Activated CD4-positive, alpha-beta T cell treated with anti-CD3 and anti-CD28 coated beads, Interleukin-2, amount 10 ng/mL, durations not matched to agents 24 days and 14 days (primary cell): ENCODE measurements around the gene AP4B1. TPM values are rescaled to one million over a fixed set of nuclear protein-coding genes. Genes with fewer than 3 reads are reported as not detected.

Experiments
- DNase-seq: peaks from one replicate; pipeline ENCODE4 v3.0.0; 2022
- H3K27ac Mint-ChIP-seq: one replicate; pipeline ENCODE4 v1.8.0; 2022; ENCODE audit warnings: mild to moderate bottlenecking, mixed read lengths
- H3K27me3 Mint-ChIP-seq: one replicate; pipeline ENCODE4 v1.8.0; 2022; ENCODE audit warnings: mixed read lengths
- H3K36me3 Mint-ChIP-seq: one replicate; pipeline ENCODE4 v1.8.0; 2022; ENCODE audit warnings: low read depth, mild to moderate bottlenecking, mixed read lengths
- H3K4me1 Mint-ChIP-seq: one replicate; pipeline ENCODE4 v1.8.0; 2021; ENCODE audit warnings: mixed read lengths
- H3K4me3 Mint-ChIP-seq: one replicate; pipeline ENCODE4 v1.8.0; 2022; ENCODE audit warnings: mild to moderate bottlenecking, moderate library complexity, mixed read lengths
- H3K9me3 Mint-ChIP-seq: one replicate; pipeline ENCODE4 v1.8.0; 2021; ENCODE audit warnings: mixed read lengths
- intact Hi-C: fragments of 100-400 bp; cut with micrococcal nuclease; formaldehyde crosslinking; loops from one replicate; pipeline ENCODE4 v1.15.1; 2023
- total RNA-seq: library from RNA; stranded (reverse); gene quantifications from 2 replicates; pipeline ENCODE4 v1.2.3, GENCODE V29; 2022

Gene AP4B1
- total RNA-seq, 1 donor from 2014 or later: 41.7 TPM

- DNase-seq: no peak
- Mint-ChIP-seq H3K27me3 (no peaks in the 10 kb centered on the region), H3K4me1 (peaks cover 47% of the 10 kb centered on the region), H3K9me3 (no peaks in the 10 kb centered on the region), H3K27ac (peak overlapping the region; percentile 55), H3K4me3 (no peak overlapping the region), H3K36me3 (peaks cover 60% of the 10 kb centered on the region)
- intact Hi-C loops: loop anchor here (5.0 kb wide), 1 partner anchor 49 kb away; no protein-coding TSS in a partner anchor
Observed at GRCh38 chr1:113901191-113901590, 3.4 kb downstream of the AP4B1 start.

- no peaks in the 10 kb centered on the region for H3K27me3 Mint-ChIP-seq
- no peak overlapping the region for H3K4me3 Mint-ChIP-seq
- H3K9me3 Mint-ChIP-seq: no peaks in the 10 kb centered on the region
- DNase-seq: no peak
- peaks cover 46% of the 10 kb centered on the region for H3K4me1 Mint-ChIP-seq
- H3K36me3 Mint-ChIP-seq: peaks cover 74% of the 10 kb centered on the region
- peak overlapping the region; percentile 16 for H3K27ac Mint-ChIP-seq
- intact Hi-C loops: no loop called here
Observed at GRCh38 chr1:113899111-113899510, 5.5 kb downstream of the AP4B1 start.

GRCh38 chr1:113898241-113898814, 6.3 kb downstream of the AP4B1 start:
- intact Hi-C loops: no loop called here
- no peak for DNase-seq
- Mint-ChIP-seq H3K4me3 (no peak overlapping the region), H3K36me3 (peaks cover 76% of the 10 kb centered on the region), H3K4me1 (peaks cover 41% of the 10 kb centered on the region), H3K27me3 (no peaks in the 10 kb centered on the region), H3K27ac (peak overlapping the region; percentile 52), H3K9me3 (no peaks in the 10 kb centered on the region)

GRCh38 chr1:113895961-113896360, 8.6 kb downstream of the AP4B1 start:
- DNase-seq: no peak
- Mint-ChIP-seq H3K4me1 (peaks cover 17% of the 10 kb centered on the region), H3K27ac (no peak overlapping the region), H3K36me3 (peaks cover 63% of the 10 kb centered on the region), H3K27me3 (no peaks in the 10 kb centered on the region), H3K9me3 (no peaks in the 10 kb centered on the region), H3K4me3 (no peak overlapping the region)
- intact Hi-C loops: no loop called here

- Mint-ChIP-seq H3K27ac (no peak overlapping the region), H3K27me3 (no peaks in the 10 kb centered on the region)
- intact Hi-C loops: no loop called here
Observed at GRCh38 chr1:113895098-113895497, 9.5 kb downstream of the AP4B1 start.

GRCh38 chr1:113893267-113893666, 11.3 kb downstream of the AP4B1 start:
- Mint-ChIP-seq H3K36me3 (peaks cover 42% of the 10 kb centered on the region), H3K27me3 (no peaks in the 10 kb centered on the region), H3K4me1 (peaks cover 15% of the 10 kb centered on the region), H3K4me3 (no peak overlapping the region), H3K27ac (no peak overlapping the region), H3K9me3 (no peaks in the 10 kb centered on the region)
- no peak for DNase-seq
- intact Hi-C loops: no loop called here

More at GRCh38 chr1:113895098-113895497, 9.5 kb downstream of the AP4B1 start:
- no peaks in the 10 kb centered on the region for H3K9me3 Mint-ChIP-seq
- DNase-seq: no peak
- peaks cover 21% of the 10 kb centered on the region for H3K4me1 Mint-ChIP-seq
- no peak overlapping the region for H3K4me3 Mint-ChIP-seq
- H3K36me3 Mint-ChIP-seq: peaks cover 60% of the 10 kb centered on the region

- intact Hi-C loops: loop anchor here (2.0 kb wide), 1 partner anchor 17 kb away; no protein-coding TSS in a partner anchor
- Mint-ChIP-seq H3K27me3 (no peaks in the 10 kb centered on the region), H3K4me3 (no peak overlapping the region), H3K36me3 (peaks cover 32% of the 10 kb centered on the region), H3K27ac (no peak overlapping the region), H3K9me3 (no peaks in the 10 kb centered on the region), H3K4me1 (peaks cover 19% of the 10 kb centered on the region)
- DNase-seq: no peak
Observed at GRCh38 chr1:113891631-113892220, 12.9 kb downstream of the AP4B1 start.

- H3K9me3 Mint-ChIP-seq: no peaks in the 10 kb centered on the region
- H3K4me3 Mint-ChIP-seq: no peak overlapping the region
- no peaks in the 10 kb centered on the region for H3K27me3 Mint-ChIP-seq
- peaks cover 23% of the 10 kb centered on the region for H3K4me1 Mint-ChIP-seq
- H3K27ac Mint-ChIP-seq: peak overlapping the region; percentile 14
- intact Hi-C loops: loop anchor here (2.0 kb wide), 1 partner anchor 16 kb away; no protein-coding TSS in a partner anchor
- peaks cover 23% of the 10 kb centered on the region for H3K36me3 Mint-ChIP-seq
- no peak for DNase-seq
Observed at GRCh38 chr1:113890816-113891215, 13.8 kb downstream of the AP4B1 start.

GRCh38 chr1:113887402-113888175, 17.0 kb downstream of the AP4B1 start, which contains the start of gene BCL2L15:
Gene BCL2L15, minus strand, starts transcription at chr1:113887581. Its CDS starts 206 bp downstream, at chr1:113887375.
- H3K4me1 Mint-ChIP-seq: peaks cover 21% of the 10 kb centered on the region
- no peak within 1 kb of the TSS for H3K27ac Mint-ChIP-seq

GRCh38 chr1:113886417-113887401, 17.9 kb downstream of the AP4B1 start:
- DNase-seq: no peak
- peaks cover 22% of the 10 kb centered on the region for H3K4me1 Mint-ChIP-seq
- no peaks in the 10 kb centered on the region for H3K27me3 Mint-ChIP-seq
- no peak overlapping the region for H3K27ac Mint-ChIP-seq
- peak overlapping the region; percentile 10 for H3K4me3 Mint-ChIP-seq
- H3K9me3 Mint-ChIP-seq: no peaks in the 10 kb centered on the region
- peaks cover 6% of the 10 kb centered on the region for H3K36me3 Mint-ChIP-seq
- intact Hi-C loops: no loop called here

More at GRCh38 chr1:113887402-113888175, 17.0 kb downstream of the AP4B1 start, which contains the start of gene BCL2L15:
- Mint-ChIP-seq H3K27me3 (no peaks in the 10 kb centered on the region), H3K36me3 (peaks cover 8% of the 10 kb centered on the region), H3K9me3 (no peaks in the 10 kb centered on the region), H3K4me3 (peak within 1 kb of the TSS; percentile 10)
- intact Hi-C loops: no loop called here
- DNase-seq: no peak

- Mint-ChIP-seq H3K36me3 (peaks cover 5% of the 10 kb centered on the region), H3K4me1 (peaks cover 40% of the 10 kb centered on the region), H3K9me3 (no peaks in the 10 kb centered on the region), H3K27ac (no peak overlapping the region), H3K27me3 (no peaks in the 10 kb centered on the region), H3K4me3 (no peak overlapping the region)
- intact Hi-C loops: no loop called here
- no peak for DNase-seq
Observed at GRCh38 chr1:113881661-113882060, 22.9 kb downstream of the AP4B1 start.

GRCh38 chr1:113879739-113880038, 24.9 kb downstream of the AP4B1 start:
- Mint-ChIP-seq H3K9me3 (no peaks in the 10 kb centered on the region), H3K27me3 (no peaks in the 10 kb centered on the region), H3K4me3 (no peak overlapping the region), H3K36me3 (peaks cover 5% of the 10 kb centered on the region), H3K27ac (no peak overlapping the region), H3K4me1 (peaks cover 48% of the 10 kb centered on the region)
- no peak for DNase-seq
- intact Hi-C loops: no loop called here

GRCh38 chr1:113876176-113876575, 28.4 kb downstream of the AP4B1 start:
- H3K27ac Mint-ChIP-seq: no peak overlapping the region
- intact Hi-C loops: no loop called here
- DNase-seq: no peak
- peaks cover 8% of the 10 kb centered on the region for H3K36me3 Mint-ChIP-seq
- H3K4me1 Mint-ChIP-seq: peaks cover 64% of the 10 kb centered on the region
- no peak overlapping the region for H3K4me3 Mint-ChIP-seq
- peaks cover 2% of the 10 kb centered on the region for H3K27me3 Mint-ChIP-seq
- H3K9me3 Mint-ChIP-seq: no peaks in the 10 kb centered on the region
